ENCODE results near the gene NOS2.
"Not testable (repeated sequence)": the region's sequence is repeated elsewhere in the genome, so short reads cannot be mapped to it uniquely, and the experiment has no call there.

The NOS2 gene

GRCh38 chr17:27762527-27763305 lies 37.6 kb downstream of the NOS2 start:
- H3K36me3 ChIP-seq (ENCODE audit: control insufficient read depth, insufficient read depth, low read length), result no peaks in the 10 kb centered on the region
- TF ChIP-seq CTCF (IDR thresholded peaks at IDR 0.05; ENCODE audit: insufficient read depth, low read length, poor library complexity, severe bottlenecking), result no peak
- H3K4me3 ChIP-seq (replicated peaks; ENCODE audit: low read depth, low read length), result no peak overlapping the region
- no peaks in the 10 kb centered on the region; the same call in 1 of the 2 replicates for H3K27me3 ChIP-seq (replicated peaks; ENCODE audit: control insufficient read depth, insufficient read depth, low read length)
- DNase-seq (ENCODE audit: extremely low read depth, insufficient read length), result no peak

- H3K4me3 ChIP-seq (replicated peaks; ENCODE audit: low read depth, low read length); H3K27me3 ChIP-seq (replicated peaks; ENCODE audit: control insufficient read depth, insufficient read depth, low read length); DNase-seq (ENCODE audit: extremely low read depth, insufficient read length); H3K36me3 ChIP-seq (ENCODE audit: control insufficient read depth, insufficient read depth, low read length): not testable (repeated sequence)
These were observed 39.4 kb downstream of the NOS2 start for GRCh38 chr17:27760931-27761330.

- Histone ChIP-seq H3K27me3 (replicated peaks; ENCODE audit: control insufficient read depth, insufficient read depth, low read length) (no peaks in the 10 kb centered on the region), H3K4me3 (replicated peaks; ENCODE audit: low read depth, low read length) (no peak overlapping the region), H3K36me3 (ENCODE audit: control insufficient read depth, insufficient read depth, low read length) (no peaks in the 10 kb centered on the region)
- TF ChIP-seq CTCF (IDR thresholded peaks at IDR 0.05; ENCODE audit: insufficient read depth, low read length, poor library complexity, severe bottlenecking), result peak; percentile 79
- peak; percentile 31 for DNase-seq (ENCODE audit: extremely low read depth, insufficient read length)
These were observed 40.1 kb downstream of the NOS2 start for GRCh38 chr17:27760069-27760885.

- TF ChIP-seq CTCF (IDR thresholded peaks at IDR 0.05; ENCODE audit: insufficient read depth, low read length, poor library complexity, severe bottlenecking), result no peak
- Histone ChIP-seq H3K4me3 (replicated peaks; ENCODE audit: low read depth, low read length) (no peak overlapping the region), H3K36me3 (ENCODE audit: control insufficient read depth, insufficient read depth, low read length) (no peaks in the 10 kb centered on the region), H3K27me3 (replicated peaks; ENCODE audit: control insufficient read depth, insufficient read depth, low read length) (no peaks in the 10 kb centered on the region)
- DNase-seq (ENCODE audit: extremely low read depth, insufficient read length), result no peak
These were observed 40.8 kb downstream of the NOS2 start for GRCh38 chr17:27759528-27759927.

- no peaks in the 10 kb centered on the region for H3K36me3 ChIP-seq (ENCODE audit: control insufficient read depth, insufficient read depth, low read length)
- no peak for DNase-seq (ENCODE audit: extremely low read depth, insufficient read length)
- H3K27me3 ChIP-seq (replicated peaks; ENCODE audit: control insufficient read depth, insufficient read depth, low read length), result no peaks in the 10 kb centered on the region
- TF ChIP-seq CTCF (IDR thresholded peaks at IDR 0.05; ENCODE audit: insufficient read depth, low read length, poor library complexity, severe bottlenecking), result peak; percentile 78
- H3K4me3 ChIP-seq (replicated peaks; ENCODE audit: low read depth, low read length), result no peak overlapping the region
These were observed 43.6 kb downstream of the NOS2 start for GRCh38 chr17:27756467-27757371.

All from GM06990 (cell line).